OCI-LY7 (cell line): ENCODE data around the gene TMEM9B. TPM values are rescaled to one million over a fixed set of nuclear protein-coding genes. Genes with fewer than 3 reads are reported as not detected.

Experiments
- BruUV-seq: library from RNA; stranded (reverse); fragments of 400-500 nt; replicated peaks from 2 replicates; lab custom pipeline; 2021; lab: Mats Ljungman, UMichigan
- CTCF ChIA-PET: fragments of 300-600 bp; sonication (Branson Sonifier 250); formaldehyde crosslinking; loops from one replicate; lab custom pipeline; 2022; ENCODE audit warnings: antibody characterized with exemption; ENCODE audit not compliant: unreplicated experiment; lab: Charles Lee
- POLR2A ChIA-PET: fragments of 300-600 bp; sonication (Branson Sonifier 250); formaldehyde crosslinking; loops from one replicate; lab custom pipeline; 2022; ENCODE audit warnings: antibody characterized with exemption; lab: Charles Lee
- DNase-seq: peaks from one replicate; pipeline ENCODE4 v3.0.0-alpha.2; 2015; ENCODE audit warnings: low spot score
- H2AFZ ChIP-seq: fragments of 200-600 bp; sonication (generic), shearing (Covaris generic); 2 replicates; pipeline ENCODE4 v1.6.1; 2014; ENCODE audit warnings: mild to moderate bottlenecking, antibody characterized with exemption, low read length, moderate library complexity
- H3K27ac ChIP-seq: fragments of 200-600 bp; sonication (generic); 2 replicates; pipeline ENCODE4 v1.5.1; 2014; ENCODE audit warnings: mixed run types, low read depth, mild to moderate bottlenecking, moderate library complexity, low read length, inconsistent platforms; ENCODE audit not compliant: poor library complexity, severe bottlenecking
- H3K36me3 ChIP-seq: fragments of 200-600 bp; sonication (generic); 2 replicates; pipeline ENCODE4 v1.6.1; 2014; ENCODE audit warnings: mild to moderate bottlenecking, antibody characterized with exemption, low read length, moderate library complexity, mixed read lengths; ENCODE audit not compliant: insufficient read depth
- H3K4me1 ChIP-seq: fragments of 200-600 bp; sonication (generic); 2 replicates; pipeline ENCODE4 v1.5.1; 2014; ENCODE audit warnings: mild to moderate bottlenecking, low read length; ENCODE audit not compliant: insufficient read depth, poor library complexity, severe bottlenecking
- H3K4me2 ChIP-seq: fragments of 200-600 bp; sonication (generic); 2 replicates; pipeline ENCODE4 v1.6.1; 2014; ENCODE audit warnings: mild to moderate bottlenecking, low read length
- H3K4me3 ChIP-seq: fragments of 200-600 bp; sonication (generic); 2 replicates; pipeline ENCODE4 v1.5.1; 2014; ENCODE audit warnings: mild to moderate bottlenecking, low read depth, low read length; ENCODE audit not compliant: poor library complexity, severe bottlenecking
- H3K79me2 ChIP-seq: fragments of 200-600 bp; sonication (generic); 2 replicates; pipeline ENCODE4 v1.6.1; 2016; ENCODE audit warnings: low read depth, mild to moderate bottlenecking, low read length, moderate library complexity, mixed read lengths; ENCODE audit not compliant: insufficient read depth
- H3K9me2 ChIP-seq: fragments of 200-600 bp; sonication (generic); 2 replicates; pipeline ENCODE4 v1.6.1; 2016; ENCODE audit warnings: mild to moderate bottlenecking, low read length, mixed read lengths; ENCODE audit not compliant: insufficient read depth
- H3K9me3 ChIP-seq: fragments of 200-600 bp; sonication (generic); 2 replicates; pipeline ENCODE4 v1.6.1; 2014; ENCODE audit warnings: mild to moderate bottlenecking, mixed run types, low read length, mixed read lengths
- H4K20me1 ChIP-seq: fragments of 200-600 bp; sonication (generic); 2 replicates; pipeline ENCODE4 v1.6.1; 2014; ENCODE audit warnings: mild to moderate bottlenecking, antibody characterized with exemption, low read length, moderate library complexity, mixed read lengths; ENCODE audit not compliant: insufficient read depth
- EZH2phosphoT487 ChIP-seq: fragments of 200-600 bp; sonication (generic); IDR thresholded peaks from 2 replicates; pipeline ENCODE4 v1.6.1; 2018; ENCODE audit warnings: low read depth, borderline replicate concordance, mild to moderate bottlenecking, mixed run types, antibody characterized with exemption, low read length, moderate library complexity, mixed read lengths
- intact Hi-C: fragments of 100-400 bp; cut with micrococcal nuclease; formaldehyde crosslinking; loops from one replicate; pipeline ENCODE4 v1.10.0; 2022; ENCODE audit not compliant: unreplicated experiment
- total RNA-seq, 2 experiments: library from RNA; depleted of rRNA in 1 of 2; stranded (reverse); fragments of >200 nt in 1 of 2; shearing (Covaris generic) in 1 of 2; gene quantifications; 2 replicates each; pipeline ENCODE4 v1.2.3, GENCODE V29; 2014 to 2022
- TF ChIP-seq, protein P1 (sequence below): fragments of 200-600 bp; sonication (generic); conservative IDR thresholded peaks from 2 replicates; pipeline ENCODE4 v1.5.1; 2014; ENCODE audit warnings: mild to moderate bottlenecking, antibody characterized with exemption, low read length, moderate library complexity, mixed read lengths

The TMEM9B gene
- total RNA-seq, 2 experiments from 2014 or later, result 13.0 to 13.4 TPM

- H3K9me2 ChIP-seq, result no peaks in the 10 kb centered on the region
- no TSS peak for BruUV-seq
- TF ChIP-seq, protein P1, sequence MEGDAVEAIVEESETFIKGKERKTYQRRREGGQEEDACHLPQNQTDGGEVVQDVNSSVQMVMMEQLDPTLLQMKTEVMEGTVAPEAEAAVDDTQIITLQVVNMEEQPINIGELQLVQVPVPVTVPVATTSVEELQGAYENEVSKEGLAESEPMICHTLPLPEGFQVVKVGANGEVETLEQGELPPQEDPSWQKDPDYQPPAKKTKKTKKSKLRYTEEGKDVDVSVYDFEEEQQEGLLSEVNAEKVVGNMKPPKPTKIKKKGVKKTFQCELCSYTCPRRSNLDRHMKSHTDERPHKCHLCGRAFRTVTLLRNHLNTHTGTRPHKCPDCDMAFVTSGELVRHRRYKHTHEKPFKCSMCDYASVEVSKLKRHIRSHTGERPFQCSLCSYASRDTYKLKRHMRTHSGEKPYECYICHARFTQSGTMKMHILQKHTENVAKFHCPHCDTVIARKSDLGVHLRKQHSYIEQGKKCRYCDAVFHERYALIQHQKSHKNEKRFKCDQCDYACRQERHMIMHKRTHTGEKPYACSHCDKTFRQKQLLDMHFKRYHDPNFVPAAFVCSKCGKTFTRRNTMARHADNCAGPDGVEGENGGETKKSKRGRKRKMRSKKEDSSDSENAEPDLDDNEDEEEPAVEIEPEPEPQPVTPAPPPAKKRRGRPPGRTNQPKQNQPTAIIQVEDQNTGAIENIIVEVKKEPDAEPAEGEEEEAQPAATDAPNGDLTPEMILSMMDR, result no peak
- TF ChIP-seq EZH2phosphoT487, result no peak
- no peaks in the 10 kb centered on the region for H3K4me1 ChIP-seq
- peaks cover 18% of the 10 kb centered on the region; the same call in 1 of the 2 replicates for H3K36me3 ChIP-seq
- ChIA-PET POLR2A (interaction anchor here (0.6 to 0.8 kb wide), 3 partner anchors 14 to 623 kb away, joined by 3 to 5 read pairs (median 3); no protein-coding TSS in a partner anchor), CTCF (no interaction called here)
- H3K4me2 ChIP-seq, result no peak overlapping the region
- no peak overlapping the region for H2AFZ ChIP-seq
- no peaks in the 10 kb centered on the region for H3K9me3 ChIP-seq
- intact Hi-C loops, result no loop called here
- no peak overlapping the region for H3K4me3 ChIP-seq
- no peaks in the 10 kb centered on the region for H4K20me1 ChIP-seq
- no peak for DNase-seq
- no peaks in the 10 kb centered on the region for H3K79me2 ChIP-seq
- H3K27ac ChIP-seq, result no peak overlapping the region
Measured at GRCh38 chr11:8926236-8926635, 38.0 kb downstream of the TMEM9B start.

DNA sequence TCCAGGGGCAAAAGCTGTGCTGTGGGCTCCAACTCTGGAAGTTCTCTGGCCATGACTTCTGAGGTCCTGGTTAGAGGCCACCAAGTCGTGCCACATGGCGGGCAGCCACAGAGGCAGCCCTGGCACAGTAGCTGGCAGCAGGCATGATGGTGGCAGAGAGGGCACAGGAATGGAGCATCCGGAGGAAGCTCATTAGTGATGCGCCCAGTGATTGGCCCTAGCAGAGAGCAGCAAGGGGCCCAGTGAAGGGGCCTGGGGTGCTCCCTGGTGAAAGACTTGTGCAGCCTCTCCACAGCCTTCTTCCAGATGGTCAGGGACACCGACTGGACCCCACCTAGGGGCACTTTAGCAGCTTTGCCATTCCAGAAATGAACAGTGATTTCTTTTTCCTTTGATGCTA, 38.5 kb downstream of the TMEM9B start:
- Histone ChIP-seq H4K20me1 (no peaks in the 10 kb centered on the region), H3K9me2 (no peaks in the 10 kb centered on the region), H3K79me2 (no peaks in the 10 kb centered on the region), H3K9me3 (no peaks in the 10 kb centered on the region), H3K4me2 (no peak overlapping the region), H3K4me1 (no peaks in the 10 kb centered on the region), H3K4me3 (no peak overlapping the region), H3K36me3 (peaks cover 23% of the 10 kb centered on the region; the same call in 1 of the 2 replicates), H2AFZ (no peak overlapping the region), H3K27ac (no peak overlapping the region)
- TF ChIP-seq, protein P1, result no peak
- no peak for TF ChIP-seq EZH2phosphoT487
- POLR2A ChIA-PET, result interaction anchor here (0.6 to 0.8 kb wide), 2 partner anchors 15 to 623 kb away, joined by 3 to 5 read pairs; no protein-coding TSS in a partner anchor
- DNase-seq, result no peak
- intact Hi-C loops, result no loop called here
- no TSS peak for BruUV-seq
- CTCF ChIA-PET, result no interaction called here

DNA sequence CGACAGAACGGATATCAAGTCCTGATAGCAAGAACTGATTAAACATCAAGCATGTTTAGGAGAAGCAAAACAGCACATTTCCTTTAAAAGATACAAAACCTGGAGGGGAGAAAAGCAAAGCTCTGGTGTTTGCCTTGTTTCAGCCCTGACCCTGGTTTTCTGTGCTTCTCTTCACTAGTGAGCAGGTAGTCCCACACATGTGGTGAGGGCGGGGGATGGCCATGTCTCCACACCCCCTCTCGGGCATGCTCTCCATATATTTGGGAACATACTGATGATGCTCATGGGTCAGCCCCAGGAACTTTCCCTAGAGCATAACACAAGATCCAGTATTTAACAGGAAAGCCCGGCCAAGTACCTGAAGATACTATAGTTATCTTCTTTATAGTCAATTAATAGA, 41.6 kb downstream of the TMEM9B start:
- H3K36me3 ChIP-seq, result peaks cover 48% of the 10 kb centered on the region; the same call in 1 of the 2 replicates
- H3K9me3 ChIP-seq, result no peaks in the 10 kb centered on the region
- no peaks in the 10 kb centered on the region for H4K20me1 ChIP-seq
- H2AFZ ChIP-seq, result no peak overlapping the region
- no peak for DNase-seq
- intact Hi-C loops, result no loop called here
- no peak overlapping the region for H3K27ac ChIP-seq
- H3K79me2 ChIP-seq, result no peaks in the 10 kb centered on the region
- H3K9me2 ChIP-seq, result no peaks in the 10 kb centered on the region
- ChIA-PET CTCF (no interaction called here), POLR2A (interaction anchor here (0.6 kb wide), 1 partner anchor 10 kb away, joined by 3 read pairs; no protein-coding TSS in a partner anchor)
- TF ChIP-seq, protein P1, result no peak
- no peak for TF ChIP-seq EZH2phosphoT487
- no peak overlapping the region for H3K4me2 ChIP-seq
- H3K4me3 ChIP-seq, result no peak overlapping the region
- BruUV-seq, result TSS peak; percentile 37
- H3K4me1 ChIP-seq, result no peaks in the 10 kb centered on the region
